Muscle layer of colon (tissue), 2 donors: ENCODE measurements around the gene MUC6.

Experiments used
- H3K27ac ChIP-seq: one replicate; pipeline ENCODE4 v1.7.0; 2013; ENCODE audit warnings: low read depth, mild to moderate bottlenecking, low read length, moderate library complexity
- H3K27me3 ChIP-seq, 2 donors: one replicate each; pipeline ENCODE4 v1.7.0; 2013; ENCODE audit warnings: low read length in 2 of 2, mild to moderate bottlenecking in 2 of 2; ENCODE audit not compliant: insufficient read depth in 2 of 2, control insufficient read depth in 1 of 2
- H3K36me3 ChIP-seq: one replicate; pipeline ENCODE4 v1.7.0; 2013; ENCODE audit warnings: mild to moderate bottlenecking, low read length; ENCODE audit not compliant: insufficient read depth
- H3K4me1 ChIP-seq: one replicate; pipeline ENCODE4 v1.7.0; 2013; ENCODE audit warnings: mild to moderate bottlenecking, low read length; ENCODE audit not compliant: insufficient read depth
- H3K4me3 ChIP-seq, 2 donors: one replicate each; pipeline ENCODE4 v1.7.0; 2013; ENCODE audit warnings: low read length in 2 of 2, low read depth in 1 of 2, mild to moderate bottlenecking in 1 of 2, moderate library complexity in 1 of 2
- H3K9ac ChIP-seq: one replicate; pipeline ENCODE4 v1.7.0; 2013; ENCODE audit warnings: low read length
- H3K9me3 ChIP-seq: one replicate; pipeline ENCODE4 v1.7.0; 2013; ENCODE audit warnings: mild to moderate bottlenecking, low read length
- donor health status: abdominal sarcoma.
- donor health status: Adenocarcinoma of cecum.

The MUC6 gene

GRCh38 chr11:971731-972365, 64.7 kb downstream of the MUC6 start:
- no peaks in the 10 kb centered on the region for H3K9me3 ChIP-seq
- H3K27me3 ChIP-seq, result no peaks in the 10 kb centered on the region
- no peak overlapping the region for H3K4me3 ChIP-seq
- no peaks in the 10 kb centered on the region for H3K4me1 ChIP-seq
- H3K9ac ChIP-seq, result no peak overlapping the region
- no peak overlapping the region for H3K27ac ChIP-seq
- peaks cover 36% of the 10 kb centered on the region for H3K36me3 ChIP-seq

GRCh38 chr11:971092-971690, 65.3 kb downstream of the MUC6 start:
- H3K27ac ChIP-seq, result no peak overlapping the region
- no peaks in the 10 kb centered on the region for H3K27me3 ChIP-seq
- H3K4me3 ChIP-seq, result no peak overlapping the region
- no peaks in the 10 kb centered on the region for H3K9me3 ChIP-seq
- H3K9ac ChIP-seq, result no peak overlapping the region
- peaks cover 36% of the 10 kb centered on the region for H3K36me3 ChIP-seq
- no peaks in the 10 kb centered on the region for H3K4me1 ChIP-seq

GRCh38 chr11:970319-970871, 66.1 kb downstream of the MUC6 start:
- Histone ChIP-seq H3K4me1 (no peaks in the 10 kb centered on the region), H3K27ac (no peak overlapping the region), H3K36me3 (peaks cover 36% of the 10 kb centered on the region), H3K27me3 (no peaks in the 10 kb centered on the region), H3K9me3 (no peaks in the 10 kb centered on the region), H3K9ac (no peak overlapping the region), H3K4me3 (no peak overlapping the region)

GRCh38 chr11:969651-970205, 66.8 kb downstream of the MUC6 start:
- Histone ChIP-seq H3K36me3 (peaks cover 36% of the 10 kb centered on the region), H3K9me3 (no peaks in the 10 kb centered on the region), H3K4me1 (no peaks in the 10 kb centered on the region), H3K4me3 (no peak overlapping the region), H3K27me3 (no peaks in the 10 kb centered on the region), H3K9ac (no peak overlapping the region), H3K27ac (no peak overlapping the region)

- no peak overlapping the region for H3K4me3 ChIP-seq
- H3K4me1 ChIP-seq, result no peaks in the 10 kb centered on the region
- no peak overlapping the region for H3K27ac ChIP-seq
- H3K27me3 ChIP-seq, result no peaks in the 10 kb centered on the region
- H3K9ac ChIP-seq, result no peak overlapping the region
- H3K36me3 ChIP-seq, result peaks cover 32% of the 10 kb centered on the region
- no peaks in the 10 kb centered on the region for H3K9me3 ChIP-seq
Measured at GRCh38 chr11:968822-969221, 67.7 kb downstream of the MUC6 start.

GRCh38 chr11:967995-968751, 68.3 kb downstream of the MUC6 start:
- H3K27ac ChIP-seq, result no peak overlapping the region
- no peak overlapping the region for H3K9ac ChIP-seq
- H3K27me3 ChIP-seq, result no peaks in the 10 kb centered on the region
- no peaks in the 10 kb centered on the region for H3K9me3 ChIP-seq
- H3K4me1 ChIP-seq, result no peaks in the 10 kb centered on the region
- H3K36me3 ChIP-seq, result peaks cover 30% of the 10 kb centered on the region
- H3K4me3 ChIP-seq, result no peak overlapping the region

GRCh38 chr11:965206-965775, 71.2 kb downstream of the MUC6 start:
- H3K4me1 ChIP-seq, result no peaks in the 10 kb centered on the region
- H3K36me3 ChIP-seq, result peaks cover 17% of the 10 kb centered on the region
- H3K27ac ChIP-seq, result no peak overlapping the region
- no peak overlapping the region for H3K4me3 ChIP-seq
- no peaks in the 10 kb centered on the region for H3K9me3 ChIP-seq
- H3K27me3 ChIP-seq, result no peaks in the 10 kb centered on the region
- H3K9ac ChIP-seq, result no peak overlapping the region

- peaks cover 23% of the 10 kb centered on the region for H3K36me3 ChIP-seq
- H3K27ac ChIP-seq, result no peak overlapping the region
- no peak overlapping the region for H3K9ac ChIP-seq
- no peaks in the 10 kb centered on the region for H3K27me3 ChIP-seq
- no peaks in the 10 kb centered on the region for H3K4me1 ChIP-seq
- H3K9me3 ChIP-seq, result no peaks in the 10 kb centered on the region
- no peak overlapping the region for H3K4me3 ChIP-seq
Measured at GRCh38 chr11:963852-964251, 72.7 kb downstream of the MUC6 start.
